Mesendoderm (in vitro differentiated cells): Measurements from ENCODE around the gene ZPR1.
"Not testable (repeated sequence)": the region's sequence is repeated elsewhere in the genome, so short reads cannot be mapped to it uniquely, and the experiment has no call there.

ENCODE experiments used
- DNase-seq: peaks from one replicate; pipeline ENCODE4 v3.0.0; 2013
- H2AK5ac ChIP-seq: 2 replicates; pipeline ENCODE4 v1.6.1; 2013; ENCODE audit warnings: low read length, inconsistent platforms
- H2BK120ac ChIP-seq: 2 replicates; pipeline ENCODE4 v1.6.1; 2013; ENCODE audit warnings: low read depth, mild to moderate bottlenecking, low read length, moderate library complexity, mixed read lengths
- H2BK15ac ChIP-seq: replicated peaks from 2 replicates; pipeline ENCODE4 v1.6.1; 2013; ENCODE audit warnings: low read depth, mild to moderate bottlenecking, moderate library complexity
- H2BK5ac ChIP-seq: 2 replicates; pipeline ENCODE4 v1.6.1; 2013; ENCODE audit warnings: low read length, inconsistent platforms
- H3K18ac ChIP-seq: 2 replicates; pipeline ENCODE4 v1.6.1; 2013; ENCODE audit warnings: mild to moderate bottlenecking, low read length, mixed read lengths
- H3K23ac ChIP-seq: one replicate; pipeline ENCODE4 v1.6.1; 2013; ENCODE audit warnings: low read length
- H3K27ac ChIP-seq: 2 replicates; pipeline ENCODE4 v1.5.1; 2013; ENCODE audit warnings: low read depth, mild to moderate bottlenecking, inconsistent platforms, low read length, moderate library complexity
- H3K27me3 ChIP-seq: 2 replicates; pipeline ENCODE4 v1.6.1; 2013; ENCODE audit warnings: low read length, control low read depth, mild to moderate bottlenecking, inconsistent platforms; ENCODE audit not compliant: insufficient read depth, poor library complexity
- H3K36me3 ChIP-seq: 2 replicates; pipeline ENCODE4 v1.6.1; 2013; ENCODE audit warnings: low read length, inconsistent platforms; ENCODE audit not compliant: control insufficient read depth, insufficient read depth
- H3K4ac ChIP-seq: one replicate; pipeline ENCODE4 v1.6.1; 2013; ENCODE audit warnings: low read depth, mild to moderate bottlenecking, low read length, moderate library complexity
- H3K4me1 ChIP-seq: 2 replicates; pipeline ENCODE4 v1.6.1; 2013; ENCODE audit warnings: low read depth, low read length, inconsistent platforms; ENCODE audit not compliant: control insufficient read depth
- H3K4me2 ChIP-seq: 2 replicates; pipeline ENCODE4 v1.6.1; 2013; ENCODE audit warnings: low read length
- H3K4me3 ChIP-seq: 2 replicates; pipeline ENCODE4 v1.5.1; 2013; ENCODE audit warnings: mild to moderate bottlenecking, low read length
- H3K56ac ChIP-seq: one replicate; pipeline ENCODE4 v1.6.1; 2013; ENCODE audit warnings: low read length
- H3K79me1 ChIP-seq: 2 replicates; pipeline ENCODE4 v1.6.1; 2013; ENCODE audit warnings: low read length, inconsistent platforms
- H3K79me2 ChIP-seq: 2 replicates; pipeline ENCODE4 v1.6.1; 2013; ENCODE audit warnings: mild to moderate bottlenecking, low read length; ENCODE audit not compliant: control insufficient read depth, insufficient read depth
- H3K9ac ChIP-seq: 2 replicates; pipeline ENCODE4 v1.6.1; 2013; ENCODE audit warnings: low read length, inconsistent platforms
- H4K5ac ChIP-seq: one replicate; pipeline ENCODE4 v1.6.1; 2013; ENCODE audit warnings: low read length
- H4K8ac ChIP-seq: one replicate; pipeline ENCODE4 v1.6.1; 2013; ENCODE audit warnings: low read depth, mild to moderate bottlenecking, control low read depth, low read length, moderate library complexity
- WGBS: extraction: QIAGEN DNeasy Blood & Tissue Kit; methylation state at CpG from one replicate; pipeline ENCODE4 v1.1.7; 2013; ENCODE audit warnings: low lambda C conversion rate, missing lambda C conversion rate; ENCODE audit not compliant: insufficient coverage; ENCODE audit errors: extremely low coverage; 5-methylcytosine and 5-hydroxymethylcytosine counted together

Gene ZPR1

DNA sequence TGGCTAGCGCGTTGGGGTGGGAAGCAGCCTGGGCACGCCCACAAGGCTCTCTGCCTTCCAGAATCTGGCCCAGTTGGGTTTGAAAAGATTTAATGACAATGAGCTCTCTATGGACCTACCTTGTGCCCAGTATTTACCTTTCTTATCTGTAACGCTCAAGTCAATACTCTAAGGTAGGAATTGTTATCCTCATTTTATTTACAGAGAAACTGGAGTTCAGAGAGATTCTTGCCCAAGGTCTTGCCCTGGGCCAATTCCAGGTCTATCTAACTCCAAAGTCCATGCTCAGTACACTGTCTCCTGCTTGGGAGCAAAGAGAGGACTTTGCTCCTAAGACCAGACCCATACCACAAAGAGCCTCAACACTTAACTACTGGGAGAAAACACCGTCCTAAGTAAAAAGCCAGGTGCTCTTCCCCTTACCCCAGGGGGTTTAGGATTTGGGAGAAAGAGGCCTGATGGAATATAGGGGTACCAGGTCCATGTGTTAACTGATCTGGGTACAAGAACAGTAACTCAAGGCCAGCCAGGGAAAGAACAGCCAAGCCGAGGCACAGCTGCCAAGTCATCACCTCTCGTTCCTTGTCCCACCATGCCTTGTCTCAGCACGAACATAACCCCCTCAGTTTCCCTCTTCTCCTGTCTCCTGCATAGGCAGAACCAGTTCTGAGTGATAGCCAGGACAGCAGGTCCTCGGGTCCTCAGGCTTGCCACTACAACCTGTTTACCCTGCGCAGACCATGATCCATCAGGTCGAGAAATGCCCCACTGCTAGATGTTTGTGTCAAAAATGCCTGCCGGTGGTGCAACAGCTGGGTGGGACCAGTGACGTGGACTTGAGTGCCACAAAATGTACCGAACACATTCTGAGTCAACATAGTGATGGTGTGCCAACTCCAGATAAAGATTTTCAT lies 20.7 kb upstream of the ZPR1 start:
- H3K23ac ChIP-seq: no peak overlapping the region
- no CpG with 5 or more reads among the region's 14 CpGs for WGBS
- H3K56ac ChIP-seq: no peak overlapping the region
- no peak overlapping the region for H3K18ac ChIP-seq
- DNase-seq: no peak
- no peak overlapping the region for H3K4ac ChIP-seq
- no peak overlapping the region for H3K4me3 ChIP-seq
- no peak overlapping the region for H3K4me2 ChIP-seq
- H3K79me1 ChIP-seq: no peaks in the 10 kb centered on the region
- no peaks in the 10 kb centered on the region for H3K4me1 ChIP-seq
- H4K5ac ChIP-seq: no peak overlapping the region
- H3K36me3 ChIP-seq: no peaks in the 10 kb centered on the region
- no peak overlapping the region for H3K27ac ChIP-seq
- no peaks in the 10 kb centered on the region for H3K27me3 ChIP-seq
- no peak overlapping the region for H3K9ac ChIP-seq
- H2BK5ac ChIP-seq: no peak overlapping the region
- no peak overlapping the region for H2BK15ac ChIP-seq
- no peak overlapping the region for H4K8ac ChIP-seq
- no peak overlapping the region for H2BK120ac ChIP-seq
- H2AK5ac ChIP-seq: no peak overlapping the region
- H3K79me2 ChIP-seq: no peaks in the 10 kb centered on the region

DNA sequence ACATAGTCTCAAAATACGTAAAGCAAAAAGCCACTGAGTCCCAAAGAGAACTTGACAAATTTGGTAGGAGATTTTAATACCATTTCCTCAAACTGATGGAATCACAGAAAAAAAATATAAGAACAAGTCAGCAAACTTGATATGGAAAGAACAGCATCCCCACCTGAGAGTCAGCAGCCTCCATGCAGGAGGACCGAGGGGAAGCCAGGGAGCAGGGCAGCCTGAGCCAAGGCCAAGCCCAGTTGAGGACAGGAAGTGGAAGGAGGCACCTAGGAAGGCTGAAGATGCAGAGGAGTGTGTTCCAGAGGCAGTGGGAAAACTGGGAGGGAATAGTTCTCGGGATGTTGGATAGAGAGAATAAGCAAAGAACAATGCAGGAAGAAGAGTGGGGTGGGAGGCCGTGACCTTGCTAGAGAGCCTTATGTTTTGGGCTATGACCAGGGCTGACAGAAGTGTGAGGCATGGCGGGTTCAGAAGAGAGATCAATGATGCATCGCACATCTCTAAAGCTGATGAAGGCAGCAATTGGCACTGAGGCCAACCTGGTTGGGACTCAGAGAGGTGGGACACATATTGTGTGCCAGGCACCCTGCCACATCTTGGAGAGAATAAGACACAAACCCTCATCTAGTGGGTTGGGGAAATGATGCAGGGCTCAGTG lies 19.9 kb upstream of the ZPR1 start:
- no peak overlapping the region for H3K18ac ChIP-seq
- H2BK15ac ChIP-seq: no peak overlapping the region
- H3K4me1 ChIP-seq: no peaks in the 10 kb centered on the region
- no peak overlapping the region for H2AK5ac ChIP-seq
- H3K79me1 ChIP-seq: no peaks in the 10 kb centered on the region
- WGBS: no CpG with 5 or more reads among the region's 6 CpGs
- no peak overlapping the region for H2BK5ac ChIP-seq
- H3K27ac ChIP-seq: no peak overlapping the region
- no peak overlapping the region for H3K56ac ChIP-seq
- no peak overlapping the region for H3K4me3 ChIP-seq
- H4K8ac ChIP-seq: no peak overlapping the region
- no peak overlapping the region for H3K4ac ChIP-seq
- no peak overlapping the region for H2BK120ac ChIP-seq
- no peaks in the 10 kb centered on the region for H3K27me3 ChIP-seq
- H3K9ac ChIP-seq: no peak overlapping the region
- DNase-seq: no peak
- H3K23ac ChIP-seq: no peak overlapping the region
- no peaks in the 10 kb centered on the region for H3K79me2 ChIP-seq
- no peak overlapping the region for H3K4me2 ChIP-seq
- H4K5ac ChIP-seq: no peak overlapping the region
- H3K36me3 ChIP-seq: no peaks in the 10 kb centered on the region

DNA sequence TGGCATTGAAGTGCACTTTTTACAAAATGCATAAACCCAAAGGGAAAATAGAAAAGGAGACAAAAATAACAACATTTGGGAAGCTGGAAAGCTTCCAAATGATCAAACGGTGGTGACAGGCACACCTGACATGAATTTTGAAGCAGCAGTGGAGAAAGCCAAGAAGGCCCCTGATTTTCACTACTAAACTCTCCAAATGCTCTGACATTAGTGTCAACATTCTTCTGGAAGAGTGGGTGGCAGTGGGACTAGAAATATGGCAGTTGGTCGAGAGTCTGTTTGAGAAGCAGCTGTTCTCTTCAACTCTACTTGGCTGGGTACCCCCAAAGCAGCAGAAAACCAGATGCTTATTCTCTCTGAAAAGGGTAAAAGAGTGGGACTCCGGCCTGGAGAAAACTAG lies 16.2 kb upstream of the ZPR1 start:
- Histone ChIP-seq H3K27ac (no peak overlapping the region), H3K18ac (no peak overlapping the region), H3K27me3 (no peaks in the 10 kb centered on the region), H2AK5ac (no peak overlapping the region), H4K8ac (no peak overlapping the region), H3K9ac (no peak overlapping the region), H3K4me1 (no peaks in the 10 kb centered on the region), H2BK15ac (no peak overlapping the region), H2BK5ac (no peak overlapping the region), H3K79me2 (no peaks in the 10 kb centered on the region), H3K23ac (no peak overlapping the region), H2BK120ac (no peak overlapping the region), H3K36me3 (no peaks in the 10 kb centered on the region), H3K56ac (no peak overlapping the region), H4K5ac (no peak overlapping the region), H3K4me2 (no peak overlapping the region), H3K79me1 (no peaks in the 10 kb centered on the region), H3K4ac (no peak overlapping the region), H3K4me3 (no peak overlapping the region)
- no CpG with 5 or more reads among the region's 3 CpGs for WGBS
- no peak for DNase-seq

DNA sequence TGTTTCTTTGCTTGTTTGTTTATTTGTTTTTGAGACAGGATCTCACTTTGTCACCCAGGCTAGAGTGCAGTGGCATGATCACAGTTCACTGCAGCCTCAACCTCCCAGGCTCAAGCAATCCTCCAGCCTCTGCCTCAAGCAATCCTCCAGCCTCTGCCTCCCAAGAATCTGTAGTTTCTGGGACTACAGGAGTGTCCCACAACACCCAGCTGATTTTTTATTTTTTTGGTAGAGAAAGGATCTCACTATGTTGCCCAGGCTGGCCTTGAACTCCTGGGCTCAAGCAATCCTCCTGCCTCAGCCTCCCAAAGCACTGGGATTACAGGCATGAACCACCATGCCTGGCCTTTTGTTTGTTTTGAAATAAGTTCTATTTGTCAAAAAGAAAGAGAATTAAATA lies 13.8 kb upstream of the ZPR1 start:
- H3K23ac ChIP-seq, H3K4me1 ChIP-seq, H3K79me2 ChIP-seq, H2BK5ac ChIP-seq, H3K27me3 ChIP-seq, H3K36me3 ChIP-seq, H4K5ac ChIP-seq, H2BK120ac ChIP-seq, H4K8ac ChIP-seq, DNase-seq, H3K4ac ChIP-seq, H3K18ac ChIP-seq, H3K27ac ChIP-seq, H3K56ac ChIP-seq, H3K4me3 ChIP-seq, H3K4me2 ChIP-seq, H2BK15ac ChIP-seq, H3K79me1 ChIP-seq, H2AK5ac ChIP-seq, H3K9ac ChIP-seq: not testable (repeated sequence)

DNA sequence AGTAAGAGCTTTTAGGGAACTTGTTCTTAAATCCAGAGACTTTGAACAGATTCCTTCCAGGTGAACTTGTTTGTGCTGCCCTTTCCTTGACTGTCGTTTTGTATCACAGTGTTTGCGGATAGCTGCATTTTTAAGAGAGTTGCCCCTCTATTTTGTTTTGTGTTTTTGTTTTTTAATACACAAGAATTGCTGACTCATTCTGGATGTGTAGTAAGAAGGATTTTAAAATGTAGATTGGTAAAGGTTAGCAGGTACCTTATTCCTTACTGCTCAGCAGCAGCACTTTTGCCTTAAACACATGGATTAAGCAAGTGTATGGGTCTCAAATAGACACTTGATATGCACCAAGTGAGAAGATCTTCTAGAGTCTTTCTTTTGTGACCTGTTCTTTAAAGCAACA lies 12.8 kb upstream of the ZPR1 start:
- Histone ChIP-seq H3K27me3 (no peaks in the 10 kb centered on the region), H2BK15ac (no peak overlapping the region), H3K56ac (no peak overlapping the region), H2BK5ac (no peak overlapping the region), H2AK5ac (no peak overlapping the region), H3K18ac (no peak overlapping the region), H4K8ac (no peak overlapping the region), H3K23ac (no peak overlapping the region), H4K5ac (no peak overlapping the region), H3K4me2 (no peak overlapping the region), H3K27ac (no peak overlapping the region), H3K36me3 (no peaks in the 10 kb centered on the region), H2BK120ac (no peak overlapping the region), H3K4me1 (no peaks in the 10 kb centered on the region), H3K79me2 (no peaks in the 10 kb centered on the region), H3K79me1 (no peaks in the 10 kb centered on the region), H3K4ac (no peak overlapping the region), H3K9ac (no peak overlapping the region), H3K4me3 (no peak overlapping the region)
- no peak for DNase-seq
- WGBS: no CpG with 5 or more reads among the region's 2 CpGs
